Measurements from ENCODE around the gene ADAM10. TPM values are rescaled to one million over a fixed set of nuclear protein-coding genes. Genes with fewer than 3 reads are reported as not detected.

ADAM10 gene
- total RNA-seq, 1 experiment from 2014 or later, result 128 TPM

DNA sequence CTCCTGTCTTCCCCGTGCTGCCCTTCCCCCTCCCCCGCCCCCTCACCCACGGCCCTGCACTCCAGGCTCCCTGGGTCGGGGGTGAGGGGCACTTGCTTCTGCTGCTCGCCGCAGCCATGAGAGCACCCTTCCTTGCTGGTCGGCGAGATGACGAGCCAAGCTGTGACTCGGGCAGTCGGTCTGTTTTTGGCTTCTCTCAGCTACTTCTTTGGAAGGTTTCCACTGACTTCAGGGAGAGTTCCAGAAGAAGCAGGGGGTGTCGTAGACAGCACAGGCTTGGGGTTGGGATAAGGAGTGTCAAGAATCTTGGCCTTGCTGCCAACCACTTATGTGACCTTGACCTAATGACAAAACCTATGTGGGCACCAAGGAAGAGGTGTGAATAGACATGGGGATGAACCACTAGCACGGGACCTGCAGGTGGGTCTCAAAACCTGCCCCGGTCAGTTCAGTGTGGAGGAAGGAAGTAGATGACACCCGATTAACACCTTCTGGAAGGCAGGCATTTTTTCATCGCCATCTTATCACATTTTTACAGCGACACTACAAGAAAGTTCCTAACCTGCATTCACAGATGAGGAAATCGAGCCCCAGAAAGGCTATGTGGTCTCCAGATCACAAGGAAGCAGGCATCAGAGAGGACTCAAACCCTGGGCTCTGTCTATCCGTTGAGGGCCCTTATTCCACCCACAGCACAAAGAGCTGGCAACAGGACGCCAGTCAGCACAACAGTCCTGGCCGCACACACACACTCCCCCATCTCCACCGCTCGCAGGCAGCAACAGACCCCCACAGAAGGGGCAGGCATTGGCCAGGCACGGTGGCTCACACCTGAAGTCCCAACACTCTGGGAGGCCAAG, 196.8 kb downstream of the ADAM10 start:
- DNase-seq (ENCODE audit: low spot score), result no peak

DNA sequence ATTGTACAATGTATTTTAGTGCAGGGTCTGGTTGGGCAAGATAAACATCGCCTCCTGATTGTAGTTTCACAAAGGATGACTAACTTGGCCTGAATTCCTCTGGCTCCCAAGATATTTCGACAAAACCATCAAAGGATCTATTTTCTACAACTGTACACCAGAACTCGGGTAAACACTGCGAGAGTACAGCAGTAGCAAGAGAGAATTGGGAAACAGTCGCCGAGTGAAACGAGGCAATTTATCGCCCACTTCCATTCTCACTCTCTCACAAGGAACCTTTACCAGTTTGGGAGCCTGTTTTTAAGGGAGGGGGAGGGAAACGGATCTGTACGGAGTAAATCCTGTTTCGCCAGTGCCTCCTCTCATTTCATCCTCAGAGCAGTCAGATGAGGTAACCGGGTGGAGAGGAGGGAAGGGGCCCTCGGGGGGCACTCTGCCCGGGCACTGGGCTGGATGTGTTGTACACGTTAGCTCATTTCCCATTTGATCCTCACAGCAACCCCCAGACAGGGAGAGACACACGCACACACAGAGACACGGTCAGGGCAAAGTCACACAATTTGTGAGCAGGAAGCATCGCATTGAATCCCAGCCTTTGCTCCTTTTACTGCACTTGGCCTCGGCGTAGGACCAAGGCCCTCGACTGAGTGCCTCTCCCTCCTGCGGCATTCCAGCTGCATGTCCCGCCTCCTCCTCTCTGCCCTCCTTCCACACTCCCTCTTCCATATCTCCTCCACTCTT, 197.6 kb downstream of the ADAM10 start:
- DNase-seq (ENCODE audit: low spot score), result peak; percentile 80

DNA sequence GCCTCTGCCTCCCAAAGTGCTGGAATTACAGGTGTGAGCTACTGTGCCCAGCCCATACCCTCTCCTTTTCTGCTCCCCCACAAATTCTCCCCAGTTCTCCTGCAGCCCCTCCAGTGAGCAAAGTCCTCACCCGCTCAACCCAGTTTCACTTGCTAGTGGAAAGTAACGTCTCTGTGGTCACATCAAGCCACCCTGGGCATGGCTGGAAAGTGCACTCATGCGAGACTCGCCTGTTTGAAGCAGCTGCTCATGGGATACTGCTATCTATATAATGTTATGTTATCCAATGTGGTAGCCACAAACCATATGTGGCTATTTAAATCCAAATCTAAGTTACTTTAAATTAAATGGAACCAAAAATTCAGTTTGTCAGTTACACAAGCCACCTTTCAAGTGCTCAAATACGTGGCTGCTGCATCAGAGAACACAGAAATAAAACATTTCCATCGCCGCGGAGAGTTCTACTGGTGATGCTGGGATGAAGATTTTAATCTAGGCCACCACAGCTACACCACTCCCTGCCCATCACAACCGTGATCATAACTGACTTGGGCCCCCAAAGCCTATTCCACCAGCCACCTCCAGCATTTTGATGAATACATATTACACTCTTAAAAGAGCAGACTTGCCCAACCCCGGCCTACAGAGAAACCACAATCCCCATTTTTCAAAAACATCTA, 198.3 kb downstream of the ADAM10 start:
- DNase-seq (ENCODE audit: low spot score), result no peak

DNA sequence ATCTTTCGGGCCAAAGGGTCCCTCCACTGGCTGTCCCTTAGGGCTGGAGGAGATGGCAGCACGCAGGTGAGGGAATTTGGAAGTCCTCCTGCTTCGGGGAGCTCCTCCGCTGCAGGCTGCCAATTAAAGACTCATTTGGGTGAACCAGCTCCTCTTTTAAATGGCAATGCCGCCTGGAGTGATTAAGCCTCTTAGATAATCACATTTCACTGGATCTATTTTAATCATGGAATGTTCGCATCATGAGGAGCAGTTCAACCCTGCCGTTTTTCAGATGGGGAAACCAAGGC, 199.8 kb downstream of the ADAM10 start:
- no peak for DNase-seq (ENCODE audit: low spot score)

DNA sequence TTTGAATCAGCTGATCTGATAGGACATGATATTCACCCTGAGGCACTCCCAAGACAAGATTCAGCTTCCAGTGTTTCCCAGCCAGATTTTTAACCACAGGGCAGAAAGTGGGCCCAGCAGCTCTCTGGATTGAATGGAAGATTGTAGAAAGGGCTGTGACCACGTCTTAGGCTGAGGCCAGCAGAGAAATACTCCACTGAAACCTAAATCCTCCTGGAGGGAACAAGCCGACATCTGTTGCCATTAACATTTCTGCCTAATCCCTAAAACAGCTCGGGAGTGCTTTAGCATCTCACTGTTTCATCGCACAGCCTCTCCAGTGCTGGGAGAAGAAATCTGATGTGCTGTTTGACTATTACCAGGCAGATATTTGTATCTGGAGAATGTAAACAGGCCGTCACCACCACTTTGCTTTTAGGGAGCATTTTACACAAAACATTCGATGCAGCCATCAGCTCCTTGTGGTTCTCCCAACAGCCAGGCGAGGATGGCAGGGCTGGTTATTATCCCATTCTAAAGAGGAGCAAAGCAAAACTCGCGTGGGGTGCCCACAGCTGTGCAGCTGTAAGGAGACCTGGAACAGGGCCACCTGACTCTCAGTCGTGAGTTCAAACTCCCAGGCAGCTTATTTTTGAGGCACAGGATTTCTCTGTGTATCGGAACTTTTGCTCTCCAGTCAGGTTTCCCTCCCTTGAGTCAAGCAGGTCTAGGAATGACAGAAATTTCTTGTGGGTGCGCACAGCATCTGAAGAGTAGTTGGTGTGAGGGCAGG, 200.3 kb downstream of the ADAM10 start:
- DNase-seq (ENCODE audit: low spot score), result no peak

DNA sequence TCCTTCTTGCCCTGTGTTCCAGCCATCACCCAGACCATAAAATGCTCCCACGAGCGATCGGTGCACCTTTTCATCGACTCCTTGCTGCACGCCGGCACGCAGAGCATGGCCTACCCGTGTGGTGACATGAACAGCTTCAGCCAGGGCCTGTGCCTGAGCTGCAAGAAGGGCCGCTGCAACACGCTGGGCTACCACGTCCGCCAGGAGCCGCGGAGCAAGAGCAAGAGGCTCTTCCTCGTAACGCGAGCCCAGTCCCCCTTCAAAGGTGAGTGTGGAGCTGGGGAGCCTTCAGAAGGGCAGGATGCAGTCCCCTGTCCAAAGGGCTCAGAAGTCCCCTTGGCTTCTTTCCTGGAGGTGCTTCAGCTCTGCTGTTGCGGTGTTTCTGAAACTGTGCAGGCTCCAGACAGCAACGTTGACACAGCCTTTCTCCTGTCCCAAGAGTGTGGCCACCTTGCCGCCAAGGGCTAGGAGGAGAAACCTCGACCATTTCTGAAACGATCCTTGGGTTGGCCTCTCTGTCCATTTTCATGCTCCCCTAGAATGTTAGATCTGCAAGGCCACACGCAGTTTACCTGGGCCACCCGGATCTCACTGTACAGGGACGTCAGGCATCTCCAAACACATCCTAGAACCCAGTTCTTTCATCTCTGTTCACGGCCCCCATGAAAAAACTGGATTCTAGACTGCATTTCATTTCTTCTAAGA, 201.0 kb downstream of the ADAM10 start:
- no peak for DNase-seq (ENCODE audit: low spot score)

DNA sequence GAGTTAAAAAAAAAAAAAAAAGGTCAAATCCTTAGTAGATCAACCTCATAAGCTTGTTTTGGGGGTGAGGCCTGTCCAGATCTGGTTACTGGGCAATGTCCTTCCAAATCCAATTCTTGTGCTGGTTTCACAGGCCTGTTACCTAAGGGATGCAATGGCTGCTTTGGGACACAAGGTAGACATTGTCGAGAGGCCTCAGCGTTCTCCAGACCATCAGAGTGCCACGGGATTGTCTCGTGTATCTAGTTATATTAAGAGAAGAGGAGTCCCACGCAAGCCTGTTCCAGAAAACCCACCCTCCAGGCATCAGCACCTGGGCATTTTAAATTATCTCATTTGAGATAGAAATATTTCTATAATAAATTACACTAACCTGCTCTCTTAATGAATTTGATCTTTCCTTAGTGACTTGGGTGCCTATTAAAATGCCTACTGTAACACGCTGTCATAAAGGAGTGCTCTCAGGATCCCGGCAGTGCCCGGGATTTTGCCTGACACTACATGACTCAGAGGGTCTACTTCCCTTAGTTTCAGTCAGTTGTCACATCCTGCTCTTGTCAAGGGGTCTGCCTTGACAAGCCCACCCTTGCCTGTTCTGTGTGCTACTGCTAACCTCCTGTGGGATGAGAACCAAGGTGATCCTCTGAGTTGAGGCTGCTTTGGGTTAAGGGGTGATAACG, 201.7 kb downstream of the ADAM10 start:
- peak; percentile 16 for DNase-seq (ENCODE audit: low spot score)

DNA sequence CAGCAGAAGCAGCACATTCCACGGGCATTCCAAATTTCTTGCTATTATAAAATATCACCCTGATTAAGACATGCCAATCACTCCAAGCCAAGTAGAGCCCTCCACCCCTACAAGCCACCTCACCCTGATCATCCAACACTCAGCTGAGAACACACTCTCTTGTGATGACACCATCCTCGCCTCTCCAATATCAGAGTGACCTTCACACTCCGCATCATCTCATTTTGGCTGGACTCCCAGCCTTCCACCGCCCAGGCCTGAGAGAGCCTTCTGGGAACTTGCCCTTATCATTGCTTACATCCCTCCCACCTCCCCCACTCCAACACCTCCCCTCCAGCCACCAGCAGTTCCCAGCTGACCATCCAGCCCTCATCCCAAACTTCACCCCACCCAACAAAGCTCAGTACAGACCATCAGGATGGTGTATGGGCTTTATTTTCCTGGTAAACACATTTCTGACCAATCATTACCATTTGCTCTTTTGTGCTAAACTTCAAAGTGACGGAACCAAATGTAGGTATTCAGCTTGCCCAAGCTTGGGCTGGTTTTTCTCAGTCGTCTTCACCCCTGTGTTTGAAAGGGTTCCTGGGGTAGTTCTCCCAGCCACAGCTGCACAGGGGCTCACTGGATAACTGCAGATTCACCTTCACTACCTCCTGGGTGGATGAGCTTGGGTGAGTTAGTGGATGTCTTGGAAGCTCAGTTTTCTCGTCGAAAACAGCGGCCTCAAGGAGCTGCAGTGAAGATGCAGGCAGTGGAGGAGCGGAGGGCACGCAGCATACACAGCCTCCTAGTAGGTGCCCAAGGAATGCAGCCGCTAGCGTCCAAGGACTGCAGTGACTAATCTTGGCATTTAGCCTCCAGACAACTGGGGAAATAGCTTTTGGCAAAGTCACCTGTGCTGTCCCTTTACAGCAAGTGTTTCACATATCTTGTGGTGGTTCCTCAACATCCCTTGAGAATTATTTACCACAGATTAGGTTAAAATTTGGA, 202.6 kb downstream of the ADAM10 start:
- DNase-seq (ENCODE audit: low spot score), result peak; percentile 97

DNA sequence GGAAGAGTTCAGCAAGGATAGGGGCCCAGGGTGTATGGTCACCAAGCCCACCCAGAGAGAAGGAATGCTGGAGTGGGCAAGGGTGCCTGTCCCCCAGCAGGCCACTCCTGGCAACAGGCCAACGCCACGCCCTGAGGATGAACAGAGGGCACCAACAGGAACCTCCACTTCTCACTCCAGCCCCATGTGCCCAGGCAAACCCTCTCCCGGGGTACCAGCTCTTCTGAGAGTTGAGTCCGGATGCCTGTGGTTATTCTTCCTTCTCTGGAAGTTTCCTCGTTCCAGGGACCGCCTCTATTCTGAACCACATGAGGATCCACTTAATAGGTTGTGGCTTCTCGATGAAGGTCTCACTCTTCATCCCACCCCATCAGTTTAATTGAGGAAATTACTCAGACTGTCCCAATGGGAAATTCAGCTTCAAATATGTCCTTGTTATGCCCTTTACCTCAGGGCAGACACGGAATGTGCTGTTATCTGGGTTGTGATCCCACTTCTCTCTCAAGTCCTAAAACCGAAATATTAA, 203.4 kb downstream of the ADAM10 start:
- peak; percentile 69 for DNase-seq (ENCODE audit: low spot score)

DNA sequence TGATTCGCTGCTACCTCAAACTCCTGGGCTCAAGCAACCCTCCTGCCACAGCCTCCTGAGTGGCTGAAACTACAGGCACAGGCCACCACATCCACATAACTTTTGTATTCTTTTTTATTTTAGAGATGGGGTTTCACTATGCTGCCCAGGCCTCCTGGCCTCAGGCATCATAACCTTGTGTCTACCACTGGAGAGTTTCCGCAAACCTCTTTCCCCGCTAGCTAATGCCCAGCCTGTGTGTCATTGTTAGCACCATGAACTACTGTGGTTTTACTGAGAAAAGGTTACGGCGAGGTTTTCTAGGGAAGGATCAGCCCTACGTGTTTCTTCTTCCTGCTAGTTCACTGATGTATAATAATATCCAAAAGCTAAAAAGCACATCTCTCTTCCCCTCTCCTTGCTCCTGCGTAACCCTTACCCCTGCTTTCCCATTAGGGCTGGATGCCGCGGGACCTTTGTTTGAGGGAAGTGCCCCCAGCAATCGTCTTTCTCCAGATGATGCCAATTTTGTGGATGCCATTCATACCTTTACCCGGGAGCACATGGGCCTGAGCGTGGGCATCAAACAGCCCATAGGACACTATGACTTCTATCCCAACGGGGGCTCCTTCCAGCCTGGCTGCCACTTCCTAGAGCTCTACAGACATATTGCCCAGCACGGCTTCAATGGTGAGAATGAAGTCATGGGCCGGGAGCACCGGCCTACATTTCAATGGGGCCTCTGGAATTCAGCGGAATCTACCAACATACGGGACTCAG, 204.0 kb downstream of the ADAM10 start:
- DNase-seq (ENCODE audit: low spot score), result peak; percentile 19

DNA sequence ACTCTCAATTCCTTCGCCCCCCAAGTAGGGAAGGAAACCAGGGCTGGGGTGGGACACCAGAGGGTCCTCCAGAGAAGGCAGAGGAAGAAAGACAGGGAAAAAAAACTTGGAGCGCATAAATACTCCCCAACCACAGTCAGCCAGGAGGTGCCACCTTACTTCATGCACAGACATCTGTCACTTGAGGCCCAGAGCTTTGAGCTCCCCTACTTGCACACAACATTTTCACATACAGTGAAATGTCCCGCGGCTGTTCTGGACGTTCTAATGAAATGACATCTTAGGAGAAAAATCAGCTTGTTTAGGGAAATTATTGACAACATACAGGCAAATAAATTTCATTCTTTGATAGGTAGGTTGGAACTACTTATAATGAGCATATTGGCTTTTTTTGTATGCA, 204.8 kb downstream of the ADAM10 start:
- DNase-seq (ENCODE audit: low spot score), result no peak

DNA sequence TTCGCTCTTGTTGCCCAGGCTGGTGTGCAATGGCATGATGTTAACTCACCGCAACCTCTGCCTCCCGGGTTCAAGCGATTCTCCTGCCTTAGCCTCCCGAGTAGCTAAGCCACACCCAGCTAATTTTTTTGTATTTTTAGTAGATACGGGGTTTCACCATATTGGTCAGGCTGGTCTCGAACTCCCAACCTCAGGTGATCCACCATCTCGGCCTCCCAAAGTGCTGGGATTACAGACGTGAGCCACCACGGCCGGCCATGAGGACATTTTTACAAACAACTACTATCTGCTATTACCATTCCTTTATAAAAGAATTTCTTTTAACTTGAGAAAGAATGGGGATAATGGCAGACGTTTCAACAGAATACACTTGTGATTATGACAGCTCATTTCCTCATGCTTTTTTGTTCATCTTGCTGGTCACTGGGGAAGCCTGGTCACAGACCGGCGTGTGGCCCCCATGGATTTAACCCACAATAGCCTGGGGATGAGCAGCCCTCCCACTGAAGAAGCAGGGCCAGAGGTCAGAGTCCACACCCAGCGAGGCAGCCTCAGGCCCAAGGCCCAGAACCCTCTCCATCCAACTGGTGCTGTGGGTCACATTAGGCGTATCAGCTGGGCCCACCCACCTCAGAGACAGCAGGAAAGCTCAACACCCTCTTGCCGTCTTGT, 205.7 kb downstream of the ADAM10 start:
- no peak for DNase-seq (ENCODE audit: low spot score)

DNA sequence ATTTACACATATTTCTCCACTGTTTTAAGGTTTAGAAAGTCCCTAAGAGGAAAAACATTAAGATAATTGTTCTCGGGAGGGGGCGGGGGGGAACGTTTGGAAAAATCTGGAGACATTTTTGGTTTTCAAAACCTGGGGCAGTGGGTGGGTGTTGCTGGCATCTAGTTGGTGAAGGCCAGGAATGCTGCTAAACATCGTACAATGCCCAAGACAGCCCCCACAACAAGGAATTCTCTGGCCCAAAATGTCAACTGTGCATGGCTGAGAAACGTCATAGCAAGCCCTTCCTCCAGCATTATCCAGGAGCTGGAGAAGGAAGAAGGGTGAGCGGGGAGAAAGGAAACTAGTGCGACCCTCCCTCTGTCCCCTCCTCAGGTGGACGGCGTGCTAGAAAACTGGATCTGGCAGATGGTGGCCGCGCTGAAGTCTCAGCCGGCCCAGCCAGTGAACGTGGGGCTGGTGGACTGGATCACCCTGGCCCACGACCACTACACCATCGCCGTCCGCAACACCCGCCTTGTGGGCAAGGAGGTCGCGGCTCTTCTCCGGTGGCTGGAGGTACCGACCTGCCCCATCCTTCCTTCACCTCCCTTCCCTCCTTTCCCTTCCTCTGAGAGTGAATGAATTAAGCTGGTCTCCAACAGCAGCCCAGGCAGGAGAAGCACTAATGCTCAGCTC, 208.0 kb downstream of the ADAM10 start:
- no peak for DNase-seq (ENCODE audit: low spot score)

DNA sequence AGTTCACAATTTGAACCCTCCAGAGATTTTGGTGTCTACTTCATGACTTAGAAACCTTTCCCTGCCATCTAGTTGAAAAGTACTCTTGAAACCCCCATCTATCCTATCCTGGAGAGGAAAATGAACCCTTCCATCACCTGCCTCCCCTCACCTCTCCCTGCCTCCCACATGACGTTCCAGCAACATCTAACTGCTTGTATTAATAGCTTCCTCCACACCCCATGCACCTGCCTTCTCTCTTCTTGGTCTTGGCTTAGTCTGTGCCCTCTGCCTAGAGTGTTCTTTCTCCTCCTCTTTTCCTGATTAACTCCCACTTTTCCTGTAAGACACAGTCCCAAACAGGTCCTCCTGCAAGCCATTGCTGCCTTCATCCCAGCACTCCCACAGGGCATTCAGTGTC, 210.0 kb downstream of the ADAM10 start:
- DNase-seq (ENCODE audit: low spot score), result no peak

DNA sequence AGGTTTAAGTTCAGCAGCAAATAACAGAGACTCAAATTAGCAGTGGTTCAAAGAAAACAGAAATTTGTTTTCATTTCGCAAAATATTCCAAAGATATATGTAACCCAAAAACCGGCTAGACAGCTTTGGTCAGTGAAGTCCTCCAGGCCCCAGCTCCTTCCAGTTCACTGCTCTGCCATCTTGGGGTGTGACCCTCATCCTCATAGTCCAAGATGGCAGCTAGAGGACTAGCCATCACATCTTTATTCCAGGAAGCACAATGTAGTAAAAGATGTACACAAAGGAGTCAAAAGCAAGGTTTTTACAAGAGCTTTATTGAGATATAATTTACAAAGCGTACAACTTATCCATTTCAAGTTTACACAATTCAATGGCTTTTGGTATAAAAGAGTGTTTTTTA, 210.6 kb downstream of the ADAM10 start:
- no peak for DNase-seq (ENCODE audit: low spot score)

Measured in A172 (cell line).